Retina (tissue), 1 donor: ENCODE measurements around the gene PCDH9.
"Not testable (repeated sequence)": the region's sequence is repeated elsewhere in the genome, so short reads cannot be mapped to it uniquely, and the experiment has no call there.

Source experiments
- DNase-seq: peaks from one replicate; pipeline ENCODE4 v3.0.0-alpha.2; 2016

PCDH9 gene

DNA sequence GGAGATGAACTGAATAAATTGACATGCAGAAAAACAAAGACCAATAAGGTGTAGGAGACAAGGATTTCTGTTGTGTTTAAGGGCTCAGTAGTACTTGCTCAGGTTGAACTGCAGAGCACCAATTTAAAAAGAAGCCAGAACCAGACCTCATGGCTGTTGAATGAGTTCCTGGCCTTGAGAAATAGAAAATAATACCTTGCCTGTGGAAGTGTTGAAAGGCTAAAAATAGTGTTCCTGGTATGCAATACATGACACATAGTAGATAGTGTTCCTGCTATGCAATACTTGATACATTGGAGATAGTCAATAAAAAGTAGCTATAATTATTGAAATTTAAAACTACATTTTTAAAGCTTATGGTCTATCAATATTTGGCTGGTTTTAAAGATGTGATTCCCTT lies 595.8 kb downstream of the PCDH9 start:
- no peak for DNase-seq

DNA sequence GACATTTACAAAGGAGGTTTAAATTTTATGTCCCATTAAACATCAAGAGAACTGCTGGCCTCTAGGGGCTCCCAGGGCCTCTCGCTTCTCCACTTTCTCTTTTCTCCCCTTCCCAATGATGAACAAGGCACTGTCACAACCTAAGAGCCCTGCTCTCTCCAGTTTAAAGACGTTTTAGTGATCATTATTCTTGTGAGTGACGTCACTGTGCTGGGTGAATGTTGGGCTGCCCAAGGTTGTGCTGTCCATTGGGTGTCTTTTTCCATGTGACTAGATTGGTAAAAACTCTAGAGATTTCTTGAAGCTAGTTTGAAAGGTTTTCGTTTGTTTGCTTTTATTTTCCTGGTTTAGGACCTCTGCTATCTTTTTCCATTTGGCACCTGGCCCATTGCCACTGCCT lies 602.6 kb downstream of the PCDH9 start:
- DNase-seq = no peak

DNA sequence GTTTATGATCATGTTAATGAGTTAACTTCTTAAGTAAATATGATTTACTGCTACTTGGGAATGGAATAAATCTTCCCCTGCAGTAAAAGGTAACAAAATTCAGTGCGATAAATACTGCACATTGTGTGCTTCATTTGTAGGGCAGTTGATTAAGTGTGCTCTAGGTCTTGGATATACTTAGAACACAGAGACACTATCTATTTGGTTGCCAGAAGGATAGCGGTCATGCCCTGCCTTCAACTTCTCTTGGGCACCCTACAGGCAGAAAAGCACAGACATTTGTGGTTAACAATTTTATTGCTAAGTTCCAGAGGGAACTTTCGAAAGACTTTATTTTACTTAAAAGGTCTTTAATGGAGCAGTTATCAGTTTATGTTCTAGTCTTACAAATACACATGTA lies 605.8 kb downstream of the PCDH9 start:
- DNase-seq = no peak

DNA sequence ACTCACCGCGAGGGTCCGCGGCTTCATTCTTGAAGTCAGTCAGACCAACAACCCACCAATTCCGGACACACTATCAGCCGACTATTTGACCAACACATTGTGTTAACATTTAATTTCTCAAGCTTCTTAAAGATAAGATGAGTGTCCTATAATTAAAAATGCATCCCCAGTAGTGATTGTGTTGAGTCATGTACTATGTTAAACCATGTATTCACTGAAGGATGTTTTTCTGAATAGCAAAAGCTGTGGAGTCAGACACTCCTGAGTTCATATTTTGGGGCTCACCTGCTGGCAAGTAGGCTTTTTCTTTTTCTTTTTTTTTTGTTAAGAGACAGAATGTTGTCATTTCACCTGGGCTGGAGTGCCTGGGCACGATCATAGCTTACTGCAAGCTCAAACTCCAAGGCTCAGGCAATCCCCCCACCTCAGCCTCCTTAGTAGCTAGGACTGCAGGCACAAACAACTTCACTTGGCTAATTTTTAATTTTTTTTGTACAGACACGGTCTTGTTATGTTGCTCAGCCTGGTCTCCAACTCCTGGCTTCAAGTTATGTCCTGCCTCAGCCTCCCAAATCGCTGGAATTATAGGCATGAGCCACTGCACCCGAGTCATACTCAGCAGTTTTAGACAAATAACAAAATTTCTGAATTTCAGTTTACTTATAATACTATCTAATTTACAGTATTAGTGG lies 606.9 kb downstream of the PCDH9 start:
- no peak for DNase-seq

DNA sequence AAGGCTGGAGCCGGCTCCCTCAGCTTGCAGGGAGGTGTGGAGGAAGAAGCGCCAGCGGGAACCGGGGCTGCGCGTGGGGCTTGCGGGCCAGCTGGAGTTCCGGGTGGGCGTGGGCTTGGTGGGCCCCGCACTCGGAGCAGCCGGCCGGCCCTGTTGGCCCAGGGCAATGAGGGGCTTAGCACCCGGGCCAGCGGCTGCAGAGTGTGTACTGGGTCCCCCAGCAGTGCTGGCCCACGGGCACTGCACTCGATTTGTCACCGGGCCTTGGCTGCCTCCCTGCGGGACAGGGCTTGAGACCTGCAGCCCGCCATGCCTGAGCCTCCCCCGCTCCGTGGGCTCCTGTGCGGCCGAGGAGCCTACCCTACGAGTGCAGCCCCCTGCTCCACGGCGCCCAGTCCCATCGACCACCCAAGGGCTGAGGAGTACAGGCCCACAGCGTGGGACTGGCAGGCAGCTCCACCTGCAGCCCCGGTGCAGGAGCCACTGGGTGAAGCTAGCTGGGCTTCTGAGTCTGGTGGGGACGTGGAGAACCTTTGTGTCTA lies 608.2 kb downstream of the PCDH9 start:
- not testable (repeated sequence) for DNase-seq

DNA sequence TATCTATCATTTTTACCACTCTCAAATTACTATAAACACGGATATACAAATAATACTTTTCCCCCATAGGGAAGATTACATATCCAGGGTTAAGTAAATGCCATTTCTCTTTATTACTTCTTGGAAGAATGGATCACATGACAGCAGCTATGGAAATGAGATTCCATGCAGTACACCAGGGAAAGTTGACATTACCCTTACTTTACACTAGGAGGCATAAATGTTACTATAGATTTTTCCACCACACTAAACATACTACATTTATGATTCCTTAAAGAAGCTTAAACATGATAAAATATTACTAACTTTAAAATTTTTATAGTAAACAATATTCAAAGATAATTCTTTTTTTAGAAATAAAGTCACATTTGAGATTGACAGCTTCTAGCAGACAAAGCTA lies 611.4 kb downstream of the PCDH9 start:
- no peak for DNase-seq

DNA sequence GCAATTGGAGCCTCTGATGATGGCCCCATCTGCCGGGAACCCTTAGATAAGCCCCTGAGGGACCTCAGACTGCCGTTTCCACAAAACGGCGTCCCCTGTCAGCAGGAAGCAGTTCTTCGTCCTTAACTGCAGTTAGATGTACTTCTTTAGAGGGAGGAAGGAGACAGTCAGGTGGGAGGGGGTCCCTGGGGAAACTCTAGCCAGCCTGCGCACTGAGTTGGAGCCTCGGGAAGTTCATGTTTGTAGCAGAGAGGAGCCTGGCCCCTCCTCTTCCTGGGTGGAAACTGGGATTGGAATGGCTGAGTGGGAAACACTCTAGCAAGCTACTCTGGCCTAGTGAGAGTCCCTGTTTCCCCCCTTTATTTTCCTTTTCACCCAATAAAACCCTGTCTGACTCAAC lies 612.4 kb downstream of the PCDH9 start:
- DNase-seq = no peak

DNA sequence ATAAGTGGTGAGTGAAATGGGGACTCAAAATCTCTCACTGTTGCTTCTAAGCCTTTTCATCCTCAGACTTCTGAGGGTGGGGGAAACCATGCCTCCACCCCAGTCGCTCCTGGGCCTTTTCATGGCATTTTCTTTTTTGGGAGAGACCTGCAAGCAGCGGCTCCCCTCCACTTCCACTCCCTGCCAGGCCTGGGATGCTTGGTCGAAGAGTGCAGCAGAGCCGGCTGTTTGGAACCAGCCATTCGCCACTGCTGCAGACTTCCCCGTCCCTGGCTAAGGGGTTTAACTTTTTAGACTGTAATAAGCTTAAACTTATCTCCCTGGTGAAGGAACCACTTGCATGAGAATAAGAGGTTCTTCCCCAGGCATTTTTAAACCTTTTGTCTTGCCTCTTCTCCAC lies 617.2 kb downstream of the PCDH9 start:
- no peak for DNase-seq

DNA sequence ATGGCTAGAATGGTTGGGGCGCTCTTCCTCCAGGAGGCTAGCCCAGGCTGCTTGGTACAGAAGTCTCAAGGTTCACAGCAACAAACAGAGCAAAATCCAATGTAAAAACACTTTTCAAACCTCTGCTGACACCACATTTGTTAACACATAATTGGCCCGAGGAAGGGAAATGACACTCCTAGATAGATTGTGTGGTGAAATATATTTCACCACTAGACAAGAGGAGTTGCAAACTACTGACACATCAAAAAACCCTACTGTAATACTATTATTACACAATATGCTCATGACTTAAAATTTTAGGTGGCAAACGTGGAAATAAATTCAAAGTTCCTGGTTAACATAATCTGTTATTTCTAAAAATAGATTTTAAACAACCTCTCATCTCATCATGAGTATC lies 643.6 kb downstream of the PCDH9 start:
- no peak for DNase-seq

DNA sequence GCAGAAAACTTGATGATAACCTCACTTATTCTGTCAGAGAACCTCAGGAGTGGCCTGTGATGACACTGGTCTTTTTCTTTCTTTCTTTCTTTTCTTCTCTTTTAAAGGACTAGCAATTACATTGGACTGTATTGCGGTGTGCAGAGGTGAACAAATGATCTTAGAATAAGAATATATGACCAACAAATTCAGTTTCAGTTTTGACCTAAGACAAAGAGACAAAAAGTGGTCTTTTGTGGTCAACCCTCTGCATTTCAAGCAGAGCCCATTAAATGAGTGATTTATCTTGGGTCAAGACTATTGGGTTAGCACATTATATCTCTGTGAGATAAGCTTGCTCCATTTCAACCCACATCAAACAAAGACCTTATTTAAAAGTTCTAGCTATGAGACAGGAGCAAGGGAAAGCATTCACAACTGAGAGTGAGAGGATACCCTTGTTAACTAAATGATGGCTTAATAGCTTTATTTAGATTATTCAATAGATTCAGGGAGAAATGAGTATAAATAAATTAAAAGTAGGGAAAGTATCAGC lies 644.4 kb downstream of the PCDH9 start:
- no peak for DNase-seq

DNA sequence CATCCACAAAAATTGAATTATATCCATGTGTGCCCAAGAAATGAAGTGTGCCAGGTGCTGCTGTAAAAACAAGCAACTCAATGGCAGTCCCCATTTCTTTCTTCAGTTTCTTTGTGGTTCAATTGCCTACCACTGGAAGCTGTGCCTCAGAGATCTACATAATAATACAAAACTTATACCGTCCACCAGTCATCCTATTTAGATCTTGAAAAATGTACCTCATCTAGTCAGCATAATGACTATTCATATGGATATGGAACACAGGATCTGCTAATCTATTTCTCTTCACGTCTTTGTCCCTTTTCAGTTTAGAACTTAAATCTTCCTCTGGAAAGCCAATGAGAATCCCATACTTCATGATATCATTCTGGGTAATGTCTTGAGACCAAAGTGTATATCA lies 648.5 kb downstream of the PCDH9 start:
- DNase-seq = no peak

DNA sequence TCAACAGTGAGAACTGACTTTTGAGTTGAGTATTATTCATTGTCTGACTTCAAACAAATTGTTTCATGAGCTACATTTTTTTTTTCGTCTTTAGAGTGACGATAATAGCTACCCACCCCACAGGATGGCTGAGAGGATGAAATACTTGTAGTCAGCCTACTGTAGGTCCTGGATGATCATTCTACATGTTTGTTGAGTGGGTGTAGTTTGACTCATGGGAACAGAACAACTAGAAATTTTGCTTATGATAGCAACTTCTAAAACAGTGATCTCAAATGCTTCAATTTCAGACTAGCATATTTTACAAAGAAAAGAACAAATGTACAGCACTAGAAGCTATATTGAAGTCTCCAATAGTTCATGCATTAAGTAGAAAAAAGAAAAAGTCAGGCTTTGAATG lies 651.8 kb downstream of the PCDH9 start:
- DNase-seq = no peak

DNA sequence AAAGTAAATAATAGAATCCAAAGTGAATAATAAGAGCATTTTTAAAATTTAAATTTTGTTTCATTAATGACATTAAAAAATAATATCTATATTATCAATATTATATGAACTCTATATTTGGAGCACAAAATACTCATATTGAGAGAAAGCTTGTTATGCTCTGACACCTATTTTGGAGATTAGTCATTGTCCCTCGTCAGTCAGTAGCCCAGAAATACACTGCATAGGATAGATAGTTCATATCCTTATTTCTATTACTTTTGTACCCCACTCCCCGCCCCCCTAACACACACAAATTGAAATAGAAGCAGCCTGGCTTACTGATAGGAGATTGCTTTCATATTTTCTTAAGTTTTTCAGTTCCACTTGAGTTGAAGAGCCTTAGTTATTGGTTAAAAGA lies 652.8 kb downstream of the PCDH9 start:
- DNase-seq = no peak

DNA sequence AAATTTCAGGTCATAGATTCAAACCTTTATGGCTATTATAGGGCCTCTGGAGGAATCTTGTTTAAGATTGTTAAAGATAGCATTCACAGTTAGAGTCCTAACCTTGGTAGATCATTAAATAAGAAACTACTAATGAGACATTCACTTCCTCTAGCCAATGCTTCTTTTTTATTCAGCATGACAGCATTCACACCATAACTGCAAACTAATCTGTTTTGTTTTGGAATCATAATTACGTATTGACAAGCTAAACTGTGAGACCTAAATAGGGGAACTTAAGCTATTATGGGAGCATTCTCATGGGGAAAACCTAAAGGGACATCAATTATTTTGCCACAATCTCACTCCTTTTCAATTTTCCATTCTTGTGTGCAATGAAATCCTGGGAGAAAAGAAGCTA lies 653.8 kb downstream of the PCDH9 start:
- DNase-seq = no peak

DNA sequence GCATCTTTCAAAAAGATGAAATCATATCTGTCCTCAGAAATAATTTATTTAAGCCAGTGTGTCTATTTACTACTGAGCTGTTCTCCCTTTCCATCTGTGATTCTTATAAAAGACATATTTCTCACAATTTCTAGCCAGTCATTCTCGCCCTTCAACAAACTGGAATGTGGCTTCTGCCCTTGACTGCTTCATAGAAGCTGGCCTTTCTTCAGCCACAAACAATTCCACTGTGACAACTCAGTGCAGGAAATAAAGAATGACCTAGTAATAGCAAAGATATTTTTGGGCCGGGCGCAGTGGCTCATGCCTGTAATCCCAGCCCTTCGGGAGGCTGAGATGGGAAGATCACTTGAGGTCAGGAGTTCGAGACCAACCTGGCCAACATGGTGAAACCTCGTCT lies 655.5 kb downstream of the PCDH9 start:
- DNase-seq = no peak

DNA sequence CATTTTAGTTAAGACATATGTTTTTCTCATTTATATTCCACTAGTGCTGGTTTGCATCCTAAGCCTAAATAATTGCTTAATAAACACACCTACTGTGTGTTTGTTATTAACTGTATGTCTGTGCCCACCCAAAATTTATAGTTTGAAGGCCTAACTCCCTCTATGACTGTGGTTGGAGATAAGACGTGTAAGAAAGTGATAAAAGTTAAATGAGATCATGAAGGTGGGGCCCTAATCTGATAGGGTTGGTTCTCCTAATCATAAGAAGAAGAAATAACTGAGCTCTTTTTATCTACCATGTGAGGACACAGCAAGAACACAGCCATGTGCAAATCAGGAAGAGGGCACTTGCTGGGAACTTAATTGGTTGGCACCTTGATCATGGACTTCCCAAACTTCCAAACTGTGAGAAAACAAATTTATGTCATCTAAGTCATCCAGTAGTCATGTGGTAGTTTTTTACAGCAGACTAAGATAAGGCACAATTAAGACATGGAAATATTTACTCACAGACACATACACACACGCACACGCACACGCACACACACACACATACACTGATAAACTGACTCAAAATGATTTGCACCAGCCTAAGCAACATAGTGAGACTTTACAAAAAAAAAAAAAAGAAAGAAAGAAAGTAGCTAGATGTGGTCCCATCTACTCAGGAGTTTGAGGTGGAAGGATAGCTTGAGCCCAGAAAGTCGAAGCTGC lies 662.1 kb downstream of the PCDH9 start:
- no peak for DNase-seq

DNA sequence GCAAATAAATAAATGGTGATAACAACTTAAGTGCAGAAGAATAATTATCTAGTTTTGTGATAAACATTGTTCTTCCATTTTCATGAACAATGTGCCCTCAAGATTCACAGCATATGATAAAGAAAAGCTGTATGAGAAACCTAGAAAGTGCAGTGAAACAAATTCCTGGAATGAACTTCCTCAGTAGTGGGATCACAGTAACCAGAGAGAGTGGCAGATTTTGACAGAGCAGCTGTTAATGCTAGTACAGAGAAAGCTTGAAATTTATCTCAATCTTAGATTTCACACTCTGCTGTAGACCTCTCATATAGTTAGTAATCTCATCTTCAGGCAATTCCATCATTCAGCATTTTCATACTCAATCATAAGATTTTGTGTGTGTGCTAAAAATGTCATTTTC lies 664.9 kb downstream of the PCDH9 start:
- DNase-seq = no peak

DNA sequence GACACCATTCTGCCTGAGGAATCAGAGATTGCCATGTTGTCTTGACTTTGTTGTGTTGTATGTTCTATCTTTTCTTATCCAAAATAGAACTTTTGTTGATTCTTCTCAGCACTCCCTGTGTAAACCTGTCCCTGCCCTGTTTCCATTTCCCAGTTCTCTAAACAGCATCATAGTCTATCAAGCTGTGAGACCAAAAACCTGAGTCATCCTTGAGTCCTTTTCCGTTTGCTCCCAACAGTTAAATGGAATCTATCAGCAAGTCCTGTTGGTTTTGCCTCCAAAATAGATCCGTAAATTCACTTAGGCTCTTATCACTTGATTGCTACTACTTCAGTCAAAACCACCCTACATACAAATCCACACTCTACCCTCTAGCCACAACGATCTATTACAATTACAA lies 667.1 kb downstream of the PCDH9 start:
- no peak for DNase-seq

DNA sequence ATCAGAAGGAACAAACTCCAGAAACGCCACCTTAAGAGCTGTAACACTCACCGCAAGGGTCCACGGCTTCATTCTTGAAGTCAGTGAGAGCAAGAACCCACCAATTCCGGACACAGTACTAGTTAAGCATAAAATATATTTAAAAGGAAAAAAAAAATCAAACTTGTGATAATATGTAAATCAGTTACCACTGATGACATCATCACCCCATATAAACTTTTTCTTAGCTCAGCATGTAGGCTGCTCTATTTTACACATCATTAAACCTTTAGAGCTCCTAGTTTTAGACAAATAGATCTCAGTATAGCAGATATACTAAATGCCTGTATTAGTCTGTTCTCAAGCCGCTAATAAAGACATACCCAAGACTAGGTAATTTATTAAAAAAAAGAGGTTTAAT lies 668.1 kb downstream of the PCDH9 start:
- no peak for DNase-seq

DNA sequence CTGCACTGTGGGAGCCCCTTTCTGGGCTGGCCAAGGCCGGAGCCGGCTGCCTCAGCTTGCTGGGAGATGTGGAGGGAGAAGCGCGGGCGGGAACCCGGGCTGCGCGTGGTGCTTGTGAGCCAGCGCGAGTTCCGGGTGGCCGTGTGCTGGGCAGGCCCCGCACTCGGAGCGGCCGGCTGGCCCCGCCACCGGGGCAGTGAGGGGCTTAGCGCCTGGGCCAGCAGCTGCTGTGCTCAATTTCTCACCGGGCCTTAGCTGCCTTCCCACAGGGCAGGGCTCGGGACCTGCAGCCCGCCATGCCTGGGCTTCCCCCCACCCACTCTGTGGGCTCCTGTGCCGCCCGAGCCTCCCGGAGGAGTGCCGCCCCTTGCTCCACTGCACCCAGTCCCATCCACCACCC lies 669.1 kb downstream of the PCDH9 start:
- no peak for DNase-seq

DNA sequence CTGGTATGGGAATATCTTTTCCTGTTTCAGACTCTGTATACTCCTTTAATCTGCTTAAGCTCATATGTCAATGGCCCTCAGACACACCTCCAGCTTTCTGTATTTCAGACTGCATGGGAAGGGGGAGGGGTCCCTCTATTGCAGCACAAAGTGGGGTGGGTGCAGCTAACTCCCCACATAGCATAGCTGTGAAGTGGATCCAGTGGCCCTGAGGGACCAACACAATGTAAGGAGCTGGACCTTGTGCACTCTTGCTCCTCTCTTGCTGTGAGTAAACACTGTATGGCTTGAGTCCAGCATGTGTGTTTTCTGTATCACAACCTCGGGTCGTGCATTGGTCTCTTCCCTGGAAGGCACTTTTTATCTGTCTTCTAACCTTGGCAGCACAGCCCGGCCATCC lies 669.9 kb downstream of the PCDH9 start:
- no peak for DNase-seq

DNA sequence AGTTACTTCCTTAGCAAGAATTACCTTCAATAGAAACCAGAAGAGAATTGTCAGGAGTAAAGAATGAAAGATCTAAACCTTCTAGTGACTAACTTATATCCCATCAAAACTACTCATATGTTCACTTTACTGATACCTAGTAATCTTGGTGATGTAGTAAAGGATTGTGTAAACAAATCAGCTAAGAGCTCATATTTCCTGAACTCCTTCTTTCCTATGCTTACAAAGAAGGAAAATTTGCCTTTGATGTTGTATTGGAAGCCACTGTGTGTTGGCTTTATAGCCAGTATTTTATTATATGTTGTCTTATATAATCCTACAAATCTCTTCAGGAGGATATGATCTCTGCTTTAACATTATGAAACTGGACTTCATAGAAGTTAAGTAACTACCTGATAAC lies 671.0 kb downstream of the PCDH9 start:
- DNase-seq = no peak

DNA sequence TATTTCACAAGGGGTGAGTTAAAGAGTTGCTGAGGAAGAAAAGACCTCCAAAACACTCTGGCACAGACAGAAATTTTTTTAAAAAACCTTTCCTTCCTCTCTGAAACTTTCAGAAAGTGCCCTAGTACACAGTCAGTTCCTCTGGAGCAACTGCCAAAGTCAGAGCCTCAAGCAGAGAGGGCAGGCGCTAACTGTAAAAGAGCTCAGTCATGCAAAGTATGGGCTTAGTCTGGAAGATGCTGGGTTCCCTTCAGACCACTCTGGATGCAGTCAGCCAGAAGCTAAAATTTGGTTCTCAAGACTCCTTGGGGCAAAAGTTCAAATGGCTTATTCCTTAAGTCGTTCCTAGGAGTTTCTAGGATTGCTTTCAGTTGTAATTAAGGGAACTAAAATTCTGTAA lies 671.6 kb downstream of the PCDH9 start:
- DNase-seq = no peak

DNA sequence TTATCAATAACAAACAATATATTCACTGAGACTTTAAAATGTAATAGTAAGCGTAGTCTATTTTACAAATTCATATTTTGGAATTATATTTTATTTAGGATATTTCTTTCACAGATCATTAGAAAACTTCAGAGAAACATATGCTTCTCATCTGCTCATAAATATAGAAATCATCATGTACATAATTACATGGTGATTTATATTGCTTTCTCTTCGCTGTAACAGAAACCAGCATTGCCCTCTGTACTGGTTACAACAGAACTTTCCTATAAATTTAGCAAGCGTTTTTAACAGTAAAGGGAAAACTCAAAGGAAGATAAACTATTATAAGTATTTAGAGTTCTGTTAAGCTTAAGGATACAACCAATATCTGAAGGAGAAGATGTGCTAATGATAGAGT lies 672.8 kb downstream of the PCDH9 start:
- no peak for DNase-seq

DNA sequence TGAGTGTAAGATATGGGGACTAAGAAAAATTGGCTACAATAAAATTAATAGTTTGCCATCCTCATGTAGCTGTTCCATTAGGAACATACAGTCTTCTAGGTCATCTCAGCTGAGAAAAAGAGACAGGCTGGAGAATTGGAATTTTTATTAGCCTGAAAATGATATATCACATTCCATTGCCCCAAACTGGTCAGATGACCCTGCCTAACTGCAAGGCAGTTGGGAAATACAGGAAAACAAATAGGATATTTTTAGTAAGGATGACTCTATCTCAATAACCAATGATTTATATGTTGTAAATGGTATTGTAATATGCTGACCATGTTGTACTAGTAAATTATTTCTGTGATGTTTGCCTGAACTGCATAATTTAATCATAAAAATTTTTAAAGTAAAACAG lies 673.8 kb downstream of the PCDH9 start:
- no peak for DNase-seq
